Psoas muscle (tissue), 8 donors: ENCODE results near the gene SNRPA1. TPM values are rescaled to one million over a fixed set of nuclear protein-coding genes. Genes with fewer than 3 reads are reported as not detected.

Experiments used
- ATAC-seq, 4 donors: fragments of 200-7000 bp; cut with Tn5 transposase; one replicate each; pipeline ENCODE4 v1.9.1; 2020; ENCODE audit warnings: moderate library complexity in 3 of 4, mild to moderate bottlenecking in 2 of 4
- DNase-seq, 2 donors: peaks; one replicate each; pipeline ENCODE4 v3.0.0-alpha.2; 2020
- H3K27ac ChIP-seq: fragments of 200-600 bp; one replicate; pipeline ENCODE4 v1.8.0; 2022
- H3K27me3 ChIP-seq, 3 donors: fragments of 200-600 bp in 1 of 3; one replicate each; pipeline versions ENCODE4 v1.6.1 to v1.8.0; 2013 to 2022; ENCODE audit warnings: low read length in 2 of 3, mild to moderate bottlenecking in 2 of 3, moderate library complexity in 1 of 3; ENCODE audit not compliant: insufficient read depth in 3 of 3
- H3K36me3 ChIP-seq, 2 donors: fragments of 200-600 bp in 1 of 2; one replicate each; pipeline versions ENCODE4 v1.6.1 to v1.8.0; 2013 to 2022; ENCODE audit warnings: low read depth in 1 of 2, mild to moderate bottlenecking in 1 of 2, moderate library complexity in 1 of 2; ENCODE audit not compliant: insufficient read depth in 1 of 2
- H3K4me1 ChIP-seq: fragments of 200-600 bp; one replicate; pipeline ENCODE4 v1.8.0; 2022
- H3K4me3 ChIP-seq: fragments of 200-600 bp; one replicate; pipeline ENCODE4 v1.8.0; 2022; ENCODE audit warnings: mild to moderate bottlenecking
- H3K9me3 ChIP-seq: fragments of 200-600 bp; one replicate; pipeline ENCODE4 v1.8.0; 2022
- WGBS, 3 donors: extraction: QIAGEN DNeasy Blood & Tissue Kit; methylation state at CpG; one replicate each; pipeline versions ENCODE4 v1.1.6 to v1.1.7; 2013; 5-methylcytosine and 5-hydroxymethylcytosine counted together
- intact Hi-C, 2 donors: fragments of 100-400 bp; cut with DNase I; formaldehyde crosslinking; loops; one replicate each; pipeline versions ENCODE4 v1.11.0 to v1.14.2; 2022
- polyA plus RNA-seq, 3 donors: library from polyadenylated mRNA; stranded (reverse); fragments of 200-250 nt; gene quantifications; one replicate each; pipeline ENCODE4 v1.2.3, GENCODE V29; 2013
- total RNA-seq, 4 donors: library from RNA; stranded (reverse); fragmentation: NEBNext Ultra II Directional in 2 of 4; extraction: Animal tissue kit (Norgen Biotek cat#: 25700) in 2 of 4; gene quantifications; one replicate each; pipeline versions ENCODE4 v1.2.1 to v1.2.4, GENCODE V29; 2021 to 2023
- TF ChIP-seq, protein P1 (sequence below): fragments of 200-600 bp; IDR thresholded peaks from one replicate; pipeline ENCODE4 v1.8.0; 2022; ENCODE audit warnings: antibody characterized with exemption
- donor health status: healthy with polysubstance abuse.
- donor health status: DM: no; HTN: no; CAD: no; lungs with moderate emphysema.
- donor health status: Bipolar disorder and iron deficiency.
- donor health status: healthy.
- donor health status: DM: yes; HTN: yes; CAD: no.
- donor health status: DM: no; HTN: no; CAD: no.
- donor health status: DM: no; HTN: no; CAD: no.
- donor health status: DM: yes; HTN: yes; CAD: no.

SNRPA1 gene
- total and polyA plus RNA-seq, 7 donors: 14.8 to 126 (median 35.4) TPM

- TF ChIP-seq, protein P1, sequence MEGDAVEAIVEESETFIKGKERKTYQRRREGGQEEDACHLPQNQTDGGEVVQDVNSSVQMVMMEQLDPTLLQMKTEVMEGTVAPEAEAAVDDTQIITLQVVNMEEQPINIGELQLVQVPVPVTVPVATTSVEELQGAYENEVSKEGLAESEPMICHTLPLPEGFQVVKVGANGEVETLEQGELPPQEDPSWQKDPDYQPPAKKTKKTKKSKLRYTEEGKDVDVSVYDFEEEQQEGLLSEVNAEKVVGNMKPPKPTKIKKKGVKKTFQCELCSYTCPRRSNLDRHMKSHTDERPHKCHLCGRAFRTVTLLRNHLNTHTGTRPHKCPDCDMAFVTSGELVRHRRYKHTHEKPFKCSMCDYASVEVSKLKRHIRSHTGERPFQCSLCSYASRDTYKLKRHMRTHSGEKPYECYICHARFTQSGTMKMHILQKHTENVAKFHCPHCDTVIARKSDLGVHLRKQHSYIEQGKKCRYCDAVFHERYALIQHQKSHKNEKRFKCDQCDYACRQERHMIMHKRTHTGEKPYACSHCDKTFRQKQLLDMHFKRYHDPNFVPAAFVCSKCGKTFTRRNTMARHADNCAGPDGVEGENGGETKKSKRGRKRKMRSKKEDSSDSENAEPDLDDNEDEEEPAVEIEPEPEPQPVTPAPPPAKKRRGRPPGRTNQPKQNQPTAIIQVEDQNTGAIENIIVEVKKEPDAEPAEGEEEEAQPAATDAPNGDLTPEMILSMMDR: no peak
- Histone ChIP-seq H3K27ac (no peak overlapping the region), H3K4me3 (no peak overlapping the region), H3K9me3 (no peaks in the 10 kb centered on the region), H3K36me3 (peaks cover 3 to 24% of the 10 kb centered on the region in 2 donors), H3K27me3 (no peaks in the 10 kb centered on the region), H3K4me1 (peaks cover 37% of the 10 kb centered on the region)
- ATAC-seq (no peak), DNase-seq (no peak)
- intact Hi-C loops: no loop called here
- 86 to 94% (median 92%) methylated on average over 12 of the region's 12 CpGs for WGBS, 3 donors
These were observed 57.8 kb downstream of the SNRPA1 start for GRCh38 chr15:101237251-101237650.

DNA sequence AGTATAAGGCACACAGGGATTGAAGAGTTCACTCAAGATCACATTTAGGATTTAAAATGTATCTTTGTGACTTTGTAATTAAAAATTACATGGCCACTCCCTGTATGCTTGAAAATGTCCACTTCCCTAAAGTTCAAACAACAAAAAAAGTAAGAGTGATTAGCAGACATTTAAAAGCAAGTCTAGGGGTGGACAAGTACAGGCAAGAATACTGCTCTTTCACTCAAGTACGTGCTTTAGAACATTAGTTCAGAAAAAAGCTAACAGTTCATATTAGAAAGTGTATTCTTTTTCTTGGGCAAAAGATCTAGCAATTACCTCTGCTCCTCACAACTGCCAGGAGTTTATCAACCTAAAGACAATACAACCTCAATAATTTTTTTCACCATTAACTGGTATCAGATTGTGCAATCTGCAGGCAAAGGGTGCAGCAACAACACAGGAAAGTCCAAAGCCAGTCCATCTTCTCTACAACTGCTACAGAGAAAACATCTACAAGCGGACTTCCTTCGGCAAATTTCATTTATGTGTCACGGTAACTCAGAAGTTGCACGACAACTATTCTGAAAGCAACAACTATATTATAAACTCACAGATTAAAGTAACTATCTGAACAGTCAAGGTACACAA is 61.3 kb downstream of the SNRPA1 start:
- intact Hi-C loops: no loop called here
- H3K36me3 ChIP-seq: peaks cover 0 to 24% of the 10 kb centered on the region in 2 donors
- H3K27me3 ChIP-seq: no peaks in the 10 kb centered on the region
- no peak overlapping the region for H3K27ac ChIP-seq
- peaks cover 17% of the 10 kb centered on the region for H3K4me1 ChIP-seq
- no peak overlapping the region for H3K4me3 ChIP-seq
- ATAC-seq (no peak), DNase-seq (no peak)
- TF ChIP-seq, protein P1: no peak
- peaks cover 3% of the 10 kb centered on the region for H3K9me3 ChIP-seq
- WGBS, 3 donors: 67 to 80% (median 74%) methylated on average over 5 of the region's 5 CpGs

GRCh38 chr15:101232677-101233076 is 62.4 kb downstream of the SNRPA1 start:
- TF ChIP-seq, protein P1: no peak
- peaks cover 17% of the 10 kb centered on the region for H3K4me1 ChIP-seq
- no peaks in the 10 kb centered on the region for H3K27me3 ChIP-seq
- H3K9me3 ChIP-seq: peaks cover 13% of the 10 kb centered on the region
- H3K4me3 ChIP-seq: peak overlapping the region; percentile 9
- ATAC-seq (peak; percentile 87 to 96 (median 92)), DNase-seq (peak in 1 of 2 donors; percentile 36)
- WGBS, 3 donors: 42 to 59% (median 44%) methylated on average over 5 of the region's 5 CpGs
- peaks cover 0 to 24% of the 10 kb centered on the region in 2 donors for H3K36me3 ChIP-seq
- intact Hi-C loops: no loop called here
- peak overlapping the region; percentile 50 for H3K27ac ChIP-seq

Other genes starting within 250 kb of the SNRPA1 start
- 10 to 100 TPM in 2 of 4 donors, 1 to 10 TPM in 2; 6.7 to 11.4 (median 8.5) TPM for gene CHSY1, start 43.2 kb downstream of the SNRPA1 start, total RNA-seq
- gene CHSY1, start 43.2 kb downstream of the SNRPA1 start, polyA plus RNA-seq: 1 to 10 TPM; 2.9 to 5.0 (median 4.4) TPM
- 10 to 100 TPM; 25.7 to 98.9 (median 50.4) TPM for gene SELENOS, start 17.8 kb downstream of the SNRPA1 start, total RNA-seq
- 100 to 1,000 TPM; 137 to 201 (median 156) TPM for gene SELENOS, start 17.8 kb downstream of the SNRPA1 start, polyA plus RNA-seq
- gene PCSK6, start 194.5 kb upstream of the SNRPA1 start, total RNA-seq: 10 to 100 TPM; 13.3 to 32.7 (median 20.7) TPM
- 10 to 100 TPM in 1 of 3 donors, 1 to 10 TPM in 2; 8.3 to 10.3 (median 9.8) TPM for gene PCSK6, start 194.5 kb upstream of the SNRPA1 start, polyA plus RNA-seq